Measurements from ENCODE around the gene NOS3. TPM values are rescaled to one million over a fixed set of nuclear protein-coding genes. Genes with fewer than 3 reads are reported as not detected.

The NOS3 gene
- total and polyA plus RNA-seq, 9 of the 15 experiments (the other 6 are each of a cell fraction or from before 2014, with no cell fraction given): 1.1 to 121 (median 23.6) TPM

GRCh38 chr7:151008511-151009323 lies 17.9 kb downstream of the NOS3 start (continued):
- TF ChIP-seq, protein P1, sequence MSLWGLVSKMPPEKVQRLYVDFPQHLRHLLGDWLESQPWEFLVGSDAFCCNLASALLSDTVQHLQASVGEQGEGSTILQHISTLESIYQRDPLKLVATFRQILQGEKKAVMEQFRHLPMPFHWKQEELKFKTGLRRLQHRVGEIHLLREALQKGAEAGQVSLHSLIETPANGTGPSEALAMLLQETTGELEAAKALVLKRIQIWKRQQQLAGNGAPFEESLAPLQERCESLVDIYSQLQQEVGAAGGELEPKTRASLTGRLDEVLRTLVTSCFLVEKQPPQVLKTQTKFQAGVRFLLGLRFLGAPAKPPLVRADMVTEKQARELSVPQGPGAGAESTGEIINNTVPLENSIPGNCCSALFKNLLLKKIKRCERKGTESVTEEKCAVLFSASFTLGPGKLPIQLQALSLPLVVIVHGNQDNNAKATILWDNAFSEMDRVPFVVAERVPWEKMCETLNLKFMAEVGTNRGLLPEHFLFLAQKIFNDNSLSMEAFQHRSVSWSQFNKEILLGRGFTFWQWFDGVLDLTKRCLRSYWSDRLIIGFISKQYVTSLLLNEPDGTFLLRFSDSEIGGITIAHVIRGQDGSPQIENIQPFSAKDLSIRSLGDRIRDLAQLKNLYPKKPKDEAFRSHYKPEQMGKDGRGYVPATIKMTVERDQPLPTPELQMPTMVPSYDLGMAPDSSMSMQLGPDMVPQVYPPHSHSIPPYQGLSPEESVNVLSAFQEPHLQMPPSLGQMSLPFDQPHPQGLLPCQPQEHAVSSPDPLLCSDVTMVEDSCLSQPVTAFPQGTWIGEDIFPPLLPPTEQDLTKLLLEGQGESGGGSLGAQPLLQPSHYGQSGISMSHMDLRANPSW (CRISPR knock-in tag; IDR thresholded peaks at IDR 0.05): peak; percentile 94; the same call in 1 of the 2 replicates
- no peak for TF ChIP-seq FOXA1 (IDR thresholded peaks at IDR 0.05; ENCODE audit: borderline replicate concordance)
- peak; percentile 81 for TF ChIP-seq TBP (optimal IDR thresholded peaks at IDR 0.05; ENCODE audit: low read depth, low read length)
- TF ChIP-seq MAFF (IDR thresholded peaks at IDR 0.05; ENCODE audit: low read length): no peak
- TF ChIP-seq FOSL1 (tag; conservative IDR thresholded peaks at IDR 0.05): peak; percentile 71
- peak; percentile 78; the same call in 1 of the 2 replicates for TF ChIP-seq ZNF431 (CRISPR knock-in tag; IDR thresholded peaks at IDR 0.05)
- TF ChIP-seq POLR3A (IDR thresholded peaks at IDR 0.05; ENCODE audit: borderline replicate concordance, extremely low read depth, insufficient read depth, insufficient read length): no peak
- no peak for TF ChIP-seq ZKSCAN3 (CRISPR knock-in tag; IDR thresholded peaks at IDR 0.05)
- TF ChIP-seq CBFB (CRISPR knock-in tag; IDR thresholded peaks at IDR 0.05): peak; percentile 87
- no peak for TF ChIP-seq ZNF655 (CRISPR knock-in tag; IDR thresholded peaks at IDR 0.05)
- TF ChIP-seq MTA3 (IDR thresholded peaks at IDR 0.05; ENCODE audit: borderline replicate concordance): peak; percentile 98
- no peak for TF ChIP-seq ZNF445 (CRISPR knock-in tag; IDR thresholded peaks at IDR 0.05; ENCODE audit: low read depth)
- TF ChIP-seq ZNF717 (CRISPR knock-in tag; IDR thresholded peaks at IDR 0.05): peak; percentile 14; the same call in 1 of the 2 replicates
- TF ChIP-seq RBM15 (IDR thresholded peaks at IDR 0.05; ENCODE audit: insufficient read depth, low read length): no peak
- peak; percentile 90 for TF ChIP-seq SP1 (CRISPR knock-in tag; IDR thresholded peaks at IDR 0.05)
- 0 out of 2 replicates have a peak, but pooled peaks have one; percentile 34 for TF ChIP-seq TCFL5 (CRISPR knock-in tag; conservative IDR thresholded peaks at IDR 0.05)
- TF ChIP-seq, protein P2, sequence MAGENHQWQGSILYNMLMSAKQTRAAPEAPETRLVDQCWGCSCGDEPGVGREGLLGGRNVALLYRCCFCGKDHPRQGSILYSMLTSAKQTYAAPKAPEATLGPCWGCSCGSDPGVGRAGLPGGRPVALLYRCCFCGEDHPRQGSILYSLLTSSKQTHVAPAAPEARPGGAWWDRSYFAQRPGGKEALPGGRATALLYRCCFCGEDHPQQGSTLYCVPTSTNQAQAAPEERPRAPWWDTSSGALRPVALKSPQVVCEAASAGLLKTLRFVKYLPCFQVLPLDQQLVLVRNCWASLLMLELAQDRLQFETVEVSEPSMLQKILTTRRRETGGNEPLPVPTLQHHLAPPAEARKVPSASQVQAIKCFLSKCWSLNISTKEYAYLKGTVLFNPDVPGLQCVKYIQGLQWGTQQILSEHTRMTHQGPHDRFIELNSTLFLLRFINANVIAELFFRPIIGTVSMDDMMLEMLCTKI (IDR thresholded peaks at IDR 0.05; ENCODE audit: partially characterized antibody): no peak
- no peak; the same call in 1 of the 2 replicates for TF ChIP-seq TEAD4 (IDR thresholded peaks at IDR 0.05; ENCODE audit: low read length)
- no peak for TF ChIP-seq TEAD4 (CRISPR knock-in tag; IDR thresholded peaks at IDR 0.05; ENCODE audit: borderline replicate concordance)
- peak; percentile 64; the same call in 1 of the 2 replicates for TF ChIP-seq RAD51 (IDR thresholded peaks at IDR 0.05; ENCODE audit: borderline replicate concordance, low read depth)
- peak; percentile 65 for TF ChIP-seq SAP30 (IDR thresholded peaks at IDR 0.05; ENCODE audit: borderline replicate concordance, insufficient read depth, low read depth, low read length, poor library complexity, severe bottlenecking)
- peak; percentile 99 for TF ChIP-seq HDAC2 (IDR thresholded peaks at IDR 0.05)

Measured in K562 (cell line).